HL-60 (cell line): ENCODE results near the gene GRM5.

ENCODE experiments used
- CTCF ChIP-seq: IDR thresholded peaks from one replicate; pipeline ENCODE4 v1.5.1; 2011; ENCODE audit warnings: low read length, control low read depth, inconsistent platforms; ENCODE audit not compliant: insufficient read depth
- REST ChIP-seq: IDR thresholded peaks from 2 replicates; pipeline ENCODE4 v1.6.1; 2012; ENCODE audit warnings: low read depth; ENCODE audit not compliant: insufficient replicate concordance
- SPI1 ChIP-seq: IDR thresholded peaks from 2 replicates; pipeline ENCODE4 v1.6.1; 2012; ENCODE audit warnings: low read depth, mild to moderate bottlenecking, borderline replicate concordance

GRCh38 chr11:88790182-88790581 lies 275.6 kb downstream of the GRM5 start:
- TF ChIP-seq CTCF = no peak
- TF ChIP-seq SPI1 = no peak
- TF ChIP-seq REST = no peak
